ENCODE data around the gene PIK3C2G. TPM values are rescaled to one million over a fixed set of nuclear protein-coding genes. Genes with fewer than 3 reads are reported as not detected.

PIK3C2G gene
- total RNA-seq, 2 donors from 2014 or later = 0.09 to 0.10 TPM

DNA sequence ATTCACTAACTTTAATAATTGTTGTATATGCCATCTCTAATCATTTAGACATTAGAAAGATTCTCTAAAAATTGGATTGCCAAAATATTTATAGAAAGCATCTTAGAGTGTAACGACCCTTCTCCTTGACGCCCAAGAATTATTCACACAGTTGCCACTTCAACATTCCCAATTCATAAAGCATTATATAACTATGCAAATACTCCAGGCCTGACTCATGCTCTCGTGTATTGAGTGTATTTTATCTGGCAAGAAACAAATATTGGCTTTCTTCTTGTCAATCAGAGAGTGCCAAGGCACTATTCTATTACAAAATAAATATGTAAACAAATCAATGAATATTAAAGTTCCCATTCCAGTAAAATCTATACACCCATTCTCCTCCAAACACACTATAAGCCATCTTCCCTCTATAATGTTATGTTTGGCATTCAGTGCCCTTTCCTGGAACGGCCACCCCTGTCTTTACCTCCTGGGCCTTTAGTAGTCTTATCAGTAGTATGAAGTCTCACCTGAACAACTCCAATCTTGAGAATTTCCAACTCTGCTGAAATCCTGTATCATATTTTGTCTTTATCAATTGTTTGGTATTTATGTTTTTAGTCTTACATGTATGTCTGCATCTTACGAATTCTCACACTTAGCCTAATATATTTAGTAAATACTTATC, 182.6 kb downstream of the PIK3C2G start:
- no peak for DNase-seq (ENCODE audit: low spot score)
- intact Hi-C loops (cut with DNase I) = no loop called here

DNA sequence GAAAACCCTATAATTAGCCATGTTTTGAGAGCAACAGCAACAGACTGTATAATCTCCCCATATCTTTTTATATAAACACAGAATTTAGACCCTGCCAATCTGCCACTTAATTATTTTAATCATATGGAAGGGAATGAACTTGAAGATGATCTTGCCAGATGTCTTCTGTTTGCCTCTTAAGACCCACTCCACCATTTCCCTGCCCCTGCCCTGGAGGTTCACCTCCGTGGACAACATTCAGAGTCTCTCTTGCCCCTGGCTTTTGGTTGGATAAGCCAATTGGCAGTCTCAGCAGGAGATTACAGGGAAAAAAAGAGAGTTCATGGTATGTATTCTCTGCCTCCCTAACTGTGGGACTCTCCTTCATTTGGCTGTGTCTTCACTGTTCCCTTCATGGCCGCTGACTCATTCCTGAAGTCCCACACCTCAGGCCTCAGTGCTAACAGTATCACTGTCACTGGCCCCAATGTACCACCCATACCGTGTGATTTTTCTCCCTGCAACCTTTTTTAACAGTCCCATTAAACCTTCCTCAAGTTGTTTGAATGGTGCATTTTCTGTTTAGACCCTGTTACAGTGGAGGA, 184.8 kb downstream of the PIK3C2G start:
- intact Hi-C loops (cut with DNase I) = no loop called here
- no peak for DNase-seq (ENCODE audit: low spot score)

DNA sequence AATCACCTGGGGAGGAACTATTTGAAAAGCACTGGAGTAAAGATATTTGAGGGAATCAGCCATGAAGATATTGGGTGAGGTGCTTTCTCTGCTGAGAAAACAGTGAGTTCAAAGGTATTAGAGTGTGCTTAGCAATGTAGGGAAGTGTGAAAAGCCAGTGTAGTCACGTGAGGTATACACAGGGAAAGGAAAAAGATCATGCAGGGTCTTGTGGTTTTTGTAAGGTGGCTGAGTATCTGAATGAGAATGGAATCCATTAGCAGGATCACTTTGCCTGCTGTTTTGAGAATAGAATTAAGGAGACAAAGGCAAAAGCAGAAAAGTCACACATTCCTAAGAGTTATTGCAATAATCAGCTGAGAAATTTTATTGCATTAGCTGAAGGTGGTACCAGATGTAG, 193.0 kb downstream of the PIK3C2G start:
- no peak for DNase-seq (ENCODE audit: low spot score)
- intact Hi-C loops (cut with DNase I) = no loop called here

DNA sequence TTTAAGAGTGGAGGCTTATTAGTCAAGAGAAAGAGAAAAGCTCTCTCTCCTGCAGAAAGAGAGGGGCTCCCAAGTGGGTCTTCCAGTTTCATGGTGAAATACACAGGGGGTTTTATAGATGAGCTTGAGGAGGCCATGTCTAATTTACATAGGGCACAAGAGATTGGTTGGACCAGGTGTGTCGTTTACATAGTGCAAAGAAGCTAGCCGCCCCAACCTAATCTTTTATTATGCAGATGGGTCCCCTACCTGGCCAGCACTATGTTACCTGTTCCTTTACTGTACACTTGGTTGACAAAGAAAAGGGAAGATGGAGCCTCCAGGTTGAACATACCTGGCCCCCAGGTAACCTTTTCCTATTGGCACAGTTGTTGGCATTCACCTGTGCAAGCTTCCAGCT, 195.0 kb downstream of the PIK3C2G start:
- intact Hi-C loops (cut with DNase I) = no loop called here
- no peak for DNase-seq (ENCODE audit: low spot score)

DNA sequence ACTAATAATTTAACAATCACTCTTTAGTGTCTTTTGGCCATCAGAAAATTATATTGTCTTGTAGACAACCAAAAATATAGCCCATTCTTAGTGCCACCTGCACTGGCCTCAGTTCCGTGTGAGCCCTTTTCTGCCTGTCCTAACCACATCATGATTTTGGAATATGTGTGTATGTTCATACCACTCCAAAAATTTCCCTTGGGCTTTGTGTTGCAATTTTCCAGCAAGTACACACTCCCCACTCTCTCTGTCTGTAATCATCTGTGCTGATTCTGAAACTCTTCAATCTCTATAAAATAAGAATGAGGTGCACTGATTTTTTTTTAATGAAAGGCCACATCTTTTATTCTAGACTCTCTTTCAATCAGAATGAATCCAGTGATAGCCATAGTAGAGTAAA, 196.0 kb downstream of the PIK3C2G start:
- no peak for DNase-seq (ENCODE audit: low spot score)
- intact Hi-C loops (cut with DNase I) = no loop called here

DNA sequence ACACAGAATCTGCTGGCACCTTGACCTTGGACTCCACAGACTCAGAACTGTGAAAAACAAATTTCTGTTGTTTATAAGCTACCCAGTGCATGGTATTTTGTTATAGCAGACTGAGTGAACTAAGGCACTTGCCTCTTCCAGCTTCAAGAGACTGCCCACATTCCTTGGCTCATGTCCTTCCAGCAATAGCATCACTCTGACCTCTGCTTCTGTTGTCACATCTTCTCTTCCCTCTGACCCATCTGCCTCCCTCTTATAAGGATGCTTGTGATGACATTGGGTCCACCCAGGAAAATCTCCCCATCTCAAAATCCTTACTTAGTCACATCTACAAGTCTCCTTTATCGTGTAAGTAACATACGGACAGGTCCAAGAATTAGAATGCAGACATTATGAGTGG, 200.4 kb downstream of the PIK3C2G start:
- no peak for DNase-seq (ENCODE audit: low spot score)
- intact Hi-C loops (cut with DNase I) = no loop called here

DNA sequence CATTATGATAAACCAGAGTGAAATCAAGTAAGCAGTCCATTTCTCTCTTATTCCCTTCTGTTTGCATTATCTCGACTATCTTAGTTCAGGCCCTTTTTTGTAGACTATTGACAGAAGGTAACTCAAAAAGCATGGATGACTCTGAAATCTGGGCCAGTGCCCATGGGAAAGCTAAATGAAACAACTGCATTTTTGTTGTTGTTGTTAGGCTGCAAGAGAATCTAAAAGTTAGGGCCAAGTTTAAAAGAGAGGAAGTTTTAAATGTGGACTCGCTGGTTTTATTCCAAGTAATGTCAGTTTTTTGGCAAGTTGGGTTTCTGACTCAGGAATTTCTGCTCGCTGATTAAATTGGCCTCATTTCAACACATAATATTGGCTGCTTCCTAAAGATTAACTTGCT, 201.1 kb downstream of the PIK3C2G start:
- no peak for DNase-seq (ENCODE audit: low spot score)
- intact Hi-C loops (cut with DNase I) = no loop called here

DNA sequence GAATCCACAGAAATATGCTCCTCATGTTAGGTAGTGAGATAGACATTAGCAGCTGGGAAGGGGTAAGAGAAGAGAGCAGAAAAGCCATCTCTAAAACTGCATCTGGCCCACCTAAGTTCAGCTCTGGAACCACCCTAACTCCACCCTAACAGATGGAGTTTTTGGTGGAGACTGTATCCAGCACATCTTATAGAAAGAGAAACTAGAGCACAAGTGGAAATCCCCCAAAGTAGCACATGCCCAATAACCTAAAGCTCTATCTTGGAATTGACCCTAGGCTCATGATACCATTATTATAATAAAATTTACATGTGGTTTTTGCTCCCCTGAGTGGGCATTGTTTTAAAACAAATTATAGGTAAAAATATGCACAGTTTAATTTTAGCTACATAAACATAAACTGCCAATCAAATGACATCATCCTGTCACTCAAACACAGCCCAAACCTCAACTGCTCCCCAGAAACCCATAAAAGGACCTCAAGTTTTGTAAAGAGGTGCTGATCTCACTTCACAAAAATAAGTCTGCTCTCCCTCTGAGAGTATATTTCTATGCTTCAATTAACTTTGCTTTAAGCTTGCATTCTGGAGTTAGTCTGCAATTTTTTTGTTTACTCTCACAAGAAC, 206.4 kb downstream of the PIK3C2G start:
- intact Hi-C loops (cut with DNase I) = loop anchor here in 1 of 2 donors (1.0 kb wide), 1 partner anchor 25 kb away; no protein-coding TSS in a partner anchor
- no peak for DNase-seq (ENCODE audit: low spot score)

DNA sequence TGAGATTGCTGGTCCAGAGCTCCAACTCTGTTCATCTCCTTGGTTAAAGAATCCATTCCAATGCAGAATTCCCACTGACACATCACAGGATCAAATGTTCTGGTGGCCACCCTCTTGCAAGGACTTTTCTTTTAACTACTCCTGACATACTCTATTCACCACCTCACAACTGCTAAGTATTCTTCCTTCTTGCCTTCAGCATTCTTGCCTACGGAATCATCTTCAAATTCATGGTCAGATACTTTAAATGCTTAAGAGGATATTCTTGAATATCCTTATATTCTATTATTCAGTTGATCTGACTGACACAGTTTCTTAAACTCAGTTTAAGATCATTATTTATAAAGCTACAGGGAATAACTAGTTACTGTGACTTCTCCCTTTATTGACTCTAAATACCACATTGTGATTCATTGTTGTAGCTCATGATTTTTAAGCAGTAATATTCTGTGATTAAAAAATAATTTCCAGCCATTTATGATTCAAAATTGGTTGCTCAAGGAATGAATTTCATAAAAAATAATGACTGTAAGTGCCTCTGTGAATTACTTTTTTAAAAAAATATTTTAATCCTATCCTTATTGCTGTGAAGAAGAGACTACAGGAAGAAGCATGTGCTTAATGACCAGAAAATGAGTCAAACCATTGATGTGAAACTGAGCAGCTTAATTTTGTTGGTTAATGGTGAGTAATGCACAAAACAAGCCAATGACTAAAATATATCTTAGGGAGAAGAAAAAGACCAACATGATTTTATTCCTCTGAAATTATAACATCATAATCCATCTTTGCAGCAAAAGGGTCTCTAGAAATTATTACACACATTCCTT, 207.1 kb downstream of the PIK3C2G start:
- no peak for DNase-seq (ENCODE audit: low spot score)
- intact Hi-C loops (cut with DNase I) = loop anchor here in 1 of 2 donors (1.0 kb wide), 1 partner anchor 24 kb away; no protein-coding TSS in a partner anchor

DNA sequence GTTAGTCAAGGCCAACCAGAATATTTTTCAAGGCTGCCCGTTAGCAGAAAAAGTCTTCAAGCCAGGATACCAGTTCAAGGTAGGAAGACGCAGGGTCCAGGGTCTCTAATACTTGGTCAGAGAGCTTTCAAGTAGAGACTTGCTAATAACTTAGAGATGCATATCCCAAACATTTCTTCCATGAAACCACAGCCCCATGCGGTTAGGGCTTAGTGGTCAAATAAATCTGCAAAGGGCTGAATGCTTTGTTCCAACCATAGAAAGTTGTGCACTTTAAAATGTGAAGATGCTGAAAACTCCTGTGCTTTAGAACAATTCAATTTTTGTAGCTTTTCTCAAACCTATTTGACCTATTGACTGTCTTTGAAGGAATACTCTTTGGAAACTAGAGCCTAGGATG, 208.9 kb downstream of the PIK3C2G start:
- no peak for DNase-seq (ENCODE audit: low spot score)
- intact Hi-C loops (cut with DNase I) = no loop called here

DNA sequence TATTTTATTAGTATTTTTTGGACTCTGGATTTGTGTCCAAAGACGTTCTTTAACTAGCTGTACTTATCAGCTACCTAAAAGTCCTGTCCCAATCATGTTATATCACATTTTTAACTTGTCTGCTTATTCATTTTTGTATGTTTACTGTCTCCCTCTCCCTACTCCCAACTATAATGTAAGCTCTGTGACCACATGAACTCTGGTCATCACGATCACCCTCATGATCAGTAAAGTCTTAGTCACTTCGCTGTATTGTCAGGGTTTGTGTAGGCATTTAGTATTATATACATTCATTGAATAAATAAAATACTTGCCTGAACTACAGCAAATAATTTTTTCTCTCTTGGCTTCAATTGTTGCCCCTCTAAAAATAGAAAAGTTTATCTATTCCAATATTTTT, 211.0 kb downstream of the PIK3C2G start:
- DNase-seq (ENCODE audit: low spot score) = no peak
- intact Hi-C loops (cut with DNase I) = no loop called here

DNA sequence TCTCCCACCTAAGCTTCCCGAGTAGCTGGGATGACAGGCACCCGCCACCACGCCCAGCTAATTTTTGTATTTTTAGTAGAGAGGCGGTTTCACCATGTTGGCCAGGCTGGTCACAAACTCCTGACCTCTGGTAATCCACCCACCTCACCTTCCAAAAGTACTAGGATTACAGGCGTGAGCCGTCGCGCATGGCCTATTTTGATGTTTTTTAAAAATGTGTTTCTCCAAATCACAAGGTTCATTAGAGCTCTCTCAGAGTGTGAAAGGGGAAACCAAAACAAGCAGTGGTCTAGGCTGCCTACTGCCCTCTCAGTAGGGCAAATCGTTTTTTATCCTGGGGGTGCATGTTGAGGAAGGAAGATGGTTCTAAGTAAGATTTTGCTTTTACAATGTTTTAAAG, 211.5 kb downstream of the PIK3C2G start:
- intact Hi-C loops (cut with DNase I) = no loop called here
- no peak for DNase-seq (ENCODE audit: low spot score)

DNA sequence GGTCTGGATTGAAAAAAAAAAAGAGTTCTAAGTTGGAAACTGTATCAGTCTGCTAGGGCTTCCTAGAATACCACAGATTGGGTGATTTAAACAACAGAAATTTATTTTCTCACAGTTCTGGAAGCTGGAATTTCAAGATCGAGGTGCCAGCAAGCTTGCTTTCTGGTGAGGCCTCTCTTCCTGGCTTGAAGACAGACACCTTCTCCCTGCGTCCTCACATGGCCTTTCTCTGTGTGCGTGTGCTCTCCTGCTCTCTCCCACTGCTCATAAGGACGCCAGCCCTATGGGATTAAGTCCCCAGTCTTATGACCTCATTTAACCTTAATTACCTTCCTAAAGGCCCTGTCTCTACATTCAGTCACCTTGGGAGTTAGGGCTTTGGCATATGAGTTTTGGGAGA, 215.5 kb downstream of the PIK3C2G start:
- no peak for DNase-seq (ENCODE audit: low spot score)
- intact Hi-C loops (cut with DNase I) = no loop called here

DNA sequence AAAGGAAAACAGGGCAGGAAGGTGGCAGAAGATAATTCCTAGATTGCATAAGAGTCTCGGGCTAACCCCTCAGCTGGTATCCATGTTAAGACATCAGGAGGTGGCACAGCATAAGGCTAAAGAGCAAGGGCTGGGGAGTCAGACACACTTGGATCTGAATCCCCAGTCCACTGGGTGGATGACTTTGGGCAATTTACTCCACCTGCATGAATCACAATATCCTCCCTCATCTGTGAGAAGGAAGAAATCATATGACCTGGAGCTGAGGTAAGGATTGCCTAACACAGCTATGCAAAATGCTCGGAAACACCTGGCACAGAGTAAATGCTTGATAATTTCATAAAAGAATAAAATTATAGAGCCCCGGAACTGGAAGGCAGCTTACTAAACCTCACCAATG, 217.9 kb downstream of the PIK3C2G start:
- intact Hi-C loops (cut with DNase I) = no loop called here
- no peak for DNase-seq (ENCODE audit: low spot score)

DNA sequence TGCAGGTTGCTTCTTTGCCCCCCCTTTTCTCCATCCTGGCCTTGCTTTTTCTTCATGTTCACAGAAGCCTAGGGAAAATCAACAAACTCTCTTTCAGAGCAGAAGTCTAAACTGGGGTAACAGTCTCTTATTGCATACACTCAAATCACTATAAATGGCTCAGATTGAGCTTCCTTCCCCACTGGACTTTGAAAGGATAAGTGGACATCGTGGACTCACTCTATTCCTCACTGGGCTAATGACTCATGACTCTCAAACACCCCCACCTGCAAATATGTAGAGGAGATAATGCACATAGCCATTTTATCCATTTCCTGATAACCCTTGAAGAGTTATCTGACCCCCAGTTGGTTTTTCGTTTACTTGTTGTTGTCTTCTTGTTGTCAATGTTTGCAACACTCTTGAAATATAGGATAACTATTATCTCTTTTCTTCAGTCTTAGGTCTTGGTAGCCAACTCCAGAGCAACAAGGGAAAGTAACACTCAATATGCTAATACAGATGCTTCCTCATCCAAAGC, 221.3 kb downstream of the PIK3C2G start:
- intact Hi-C loops (cut with DNase I) = no loop called here
- no peak for DNase-seq (ENCODE audit: low spot score)

DNA sequence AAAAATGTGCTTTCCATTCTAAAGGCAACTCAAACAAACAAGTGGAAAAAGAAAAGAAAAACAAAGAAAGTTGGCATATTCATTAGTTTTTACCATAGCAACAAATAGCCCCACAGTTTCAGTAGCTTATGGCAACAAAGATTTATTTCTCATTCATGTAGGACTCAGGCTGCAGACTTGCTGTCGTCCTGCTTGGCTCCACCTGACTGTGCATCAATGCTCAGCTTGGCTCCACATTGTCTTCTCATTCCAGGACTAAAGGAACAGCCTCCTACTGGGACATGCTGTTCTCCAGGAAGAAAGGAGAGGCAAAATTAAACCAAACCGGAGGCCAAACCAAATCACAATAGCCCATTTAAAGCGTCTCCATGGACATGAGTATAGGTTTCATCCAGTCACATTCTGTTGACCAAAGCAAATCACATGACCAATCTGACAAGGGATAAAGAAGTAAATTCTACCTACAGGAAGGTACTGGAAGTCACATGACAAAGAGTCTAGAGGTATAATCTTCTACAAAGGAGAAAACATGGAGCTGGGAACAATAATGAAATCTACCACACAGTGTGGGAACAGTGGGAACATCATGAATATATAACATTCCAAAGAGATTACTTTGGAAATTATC, 222.5 kb downstream of the PIK3C2G start:
- intact Hi-C loops (cut with DNase I) = no loop called here

DNA sequence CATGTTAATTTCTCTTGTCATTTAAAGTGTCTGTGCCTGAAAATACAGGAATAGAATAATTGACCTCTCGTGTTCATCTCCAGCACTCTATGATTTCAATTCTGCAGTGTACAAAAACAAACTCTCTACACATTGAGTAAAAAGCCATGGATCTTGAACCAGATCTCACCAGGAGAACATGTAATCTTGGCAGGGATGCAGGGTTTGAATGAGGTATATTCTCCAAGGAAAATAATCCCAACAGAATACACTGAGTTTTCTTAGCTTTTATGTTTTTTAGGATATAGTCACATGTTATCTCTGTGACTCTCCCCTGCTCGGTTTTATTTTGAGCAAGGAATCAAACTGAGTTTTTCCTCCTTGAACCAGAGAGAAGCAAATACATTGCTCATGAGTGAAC, 224.7 kb downstream of the PIK3C2G start:
- intact Hi-C loops (cut with DNase I) = no loop called here
- DNase-seq (ENCODE audit: low spot score) = no peak

More for the DNA sequence above, 222.5 kb downstream of the PIK3C2G start:
- no peak for DNase-seq (ENCODE audit: low spot score)

DNA sequence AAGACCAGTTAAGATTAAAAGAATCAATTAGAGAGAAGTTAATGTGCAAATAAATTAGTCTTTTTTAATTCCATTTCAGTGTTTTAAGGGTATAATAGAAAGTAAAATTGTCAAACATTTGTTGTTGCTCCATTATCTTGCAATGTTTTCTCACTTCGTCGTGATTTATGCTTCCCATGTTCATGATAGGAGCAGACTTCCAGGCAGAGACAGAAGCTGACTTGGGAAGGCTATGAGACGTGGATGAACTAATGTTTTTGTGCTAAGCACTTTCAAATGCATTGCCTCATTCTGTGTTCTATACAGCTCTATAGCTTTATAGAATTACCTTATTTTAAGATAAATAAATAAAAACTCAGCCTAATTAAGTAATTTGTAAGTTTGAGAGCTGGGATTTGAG, 226.2 kb downstream of the PIK3C2G start:
- no peak for DNase-seq (ENCODE audit: low spot score)
- intact Hi-C loops (cut with DNase I) = no loop called here

DNA sequence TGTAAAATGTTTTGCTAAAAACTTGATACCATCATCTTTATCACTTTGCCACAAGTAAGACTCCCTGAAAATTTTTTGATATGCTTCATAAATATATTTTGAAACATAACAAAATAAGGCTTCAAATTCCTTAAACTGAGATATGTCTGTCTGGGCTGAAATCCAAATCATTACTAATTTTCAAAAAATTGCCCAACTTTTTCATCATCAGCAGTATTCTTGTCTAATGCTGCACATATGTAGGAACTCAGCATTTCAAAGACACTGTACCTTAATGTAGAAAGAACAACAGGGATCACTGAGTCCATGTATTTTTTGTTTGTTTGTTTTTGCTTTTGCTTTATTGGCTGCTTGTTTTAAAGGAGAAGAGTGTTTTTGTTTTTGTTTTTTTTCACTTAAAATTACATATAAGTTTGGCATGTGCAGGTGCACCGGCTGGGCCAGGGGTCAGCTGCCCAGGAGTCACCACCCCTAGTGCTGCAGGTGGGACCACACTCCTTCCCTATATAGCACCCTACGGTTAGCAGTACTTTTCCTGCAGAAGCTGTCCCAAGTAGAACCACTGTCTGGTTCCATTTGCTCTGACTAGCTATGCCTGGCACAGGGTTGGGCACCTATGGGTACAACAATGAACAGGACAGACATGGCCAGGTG, 231.2 kb downstream of the PIK3C2G start:
- intact Hi-C loops (cut with DNase I) = loop anchor here in 1 of 2 donors (1.0 kb wide), 1 partner anchor 24 kb away; no protein-coding TSS in a partner anchor
- no peak for DNase-seq (ENCODE audit: low spot score)
